ENCODE measurements around the gene ZDHHC13. TPM values are rescaled to one million over a fixed set of nuclear protein-coding genes. Genes with fewer than 3 reads are reported as not detected.

Gene ZDHHC13
- total RNA-seq, 1 experiment from 2014 or later = 8.3 TPM

DNA sequence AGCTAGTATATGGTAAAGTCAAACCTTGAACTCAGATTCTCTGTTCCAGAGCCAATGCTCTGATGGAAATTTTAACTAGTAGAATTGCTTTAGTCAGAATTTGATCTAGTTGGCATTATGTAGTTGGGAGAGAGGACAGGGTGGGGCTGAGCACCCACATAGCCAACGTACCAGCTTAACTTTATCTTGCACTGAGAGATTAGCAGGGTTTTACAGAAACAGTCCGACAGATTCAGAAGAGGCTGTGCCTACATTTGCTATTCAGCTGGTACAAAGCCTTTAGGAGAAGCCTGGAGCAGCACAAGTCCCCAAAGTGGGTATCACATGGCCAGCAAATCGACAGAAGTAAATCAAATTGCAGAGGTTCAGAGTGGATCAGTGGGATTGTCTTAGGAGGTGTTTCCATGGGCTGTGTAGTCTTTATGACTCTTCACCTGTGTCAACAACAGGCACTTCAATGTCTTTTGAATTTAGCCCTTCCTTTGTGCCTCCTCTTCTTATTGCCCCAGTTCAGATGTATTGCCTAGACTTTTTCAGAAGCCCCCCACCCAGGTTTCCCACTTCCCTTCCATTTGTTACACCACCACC, 92.1 kb downstream of the ZDHHC13 start:
- no peak for DNase-seq (ENCODE audit: unreplicated experiment)
- TF ChIP-seq, protein P1, sequence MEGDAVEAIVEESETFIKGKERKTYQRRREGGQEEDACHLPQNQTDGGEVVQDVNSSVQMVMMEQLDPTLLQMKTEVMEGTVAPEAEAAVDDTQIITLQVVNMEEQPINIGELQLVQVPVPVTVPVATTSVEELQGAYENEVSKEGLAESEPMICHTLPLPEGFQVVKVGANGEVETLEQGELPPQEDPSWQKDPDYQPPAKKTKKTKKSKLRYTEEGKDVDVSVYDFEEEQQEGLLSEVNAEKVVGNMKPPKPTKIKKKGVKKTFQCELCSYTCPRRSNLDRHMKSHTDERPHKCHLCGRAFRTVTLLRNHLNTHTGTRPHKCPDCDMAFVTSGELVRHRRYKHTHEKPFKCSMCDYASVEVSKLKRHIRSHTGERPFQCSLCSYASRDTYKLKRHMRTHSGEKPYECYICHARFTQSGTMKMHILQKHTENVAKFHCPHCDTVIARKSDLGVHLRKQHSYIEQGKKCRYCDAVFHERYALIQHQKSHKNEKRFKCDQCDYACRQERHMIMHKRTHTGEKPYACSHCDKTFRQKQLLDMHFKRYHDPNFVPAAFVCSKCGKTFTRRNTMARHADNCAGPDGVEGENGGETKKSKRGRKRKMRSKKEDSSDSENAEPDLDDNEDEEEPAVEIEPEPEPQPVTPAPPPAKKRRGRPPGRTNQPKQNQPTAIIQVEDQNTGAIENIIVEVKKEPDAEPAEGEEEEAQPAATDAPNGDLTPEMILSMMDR (IDR thresholded peaks at IDR 0.05; ENCODE audit: unreplicated experiment) = no peak
- Mint-ChIP-seq H3K36me3 (ENCODE audit: insufficient read depth, unreplicated experiment) (no peaks in the 10 kb centered on the region), H3K9me3 (ENCODE audit: unreplicated experiment) (no peaks in the 10 kb centered on the region), H3K4me3 (ENCODE audit: unreplicated experiment) (no peak overlapping the region), H3K27me3 (ENCODE audit: insufficient read depth, unreplicated experiment) (peaks cover 81% of the 10 kb centered on the region), H3K4me1 (ENCODE audit: insufficient read depth, unreplicated experiment) (peaks cover 7% of the 10 kb centered on the region), H3K27ac (ENCODE audit: low read depth, unreplicated experiment) (no peak overlapping the region)
- ChIA-PET CTCF (no interaction called here), POLR2A (interaction anchor here (0.9 kb wide), 1 partner anchor 31 kb away, joined by 3 read pairs; no protein-coding TSS in a partner anchor)
- intact Hi-C loops (cut with micrococcal nuclease) = no loop called here
- no TSS peak for BruUV-seq (replicated peaks)

DNA sequence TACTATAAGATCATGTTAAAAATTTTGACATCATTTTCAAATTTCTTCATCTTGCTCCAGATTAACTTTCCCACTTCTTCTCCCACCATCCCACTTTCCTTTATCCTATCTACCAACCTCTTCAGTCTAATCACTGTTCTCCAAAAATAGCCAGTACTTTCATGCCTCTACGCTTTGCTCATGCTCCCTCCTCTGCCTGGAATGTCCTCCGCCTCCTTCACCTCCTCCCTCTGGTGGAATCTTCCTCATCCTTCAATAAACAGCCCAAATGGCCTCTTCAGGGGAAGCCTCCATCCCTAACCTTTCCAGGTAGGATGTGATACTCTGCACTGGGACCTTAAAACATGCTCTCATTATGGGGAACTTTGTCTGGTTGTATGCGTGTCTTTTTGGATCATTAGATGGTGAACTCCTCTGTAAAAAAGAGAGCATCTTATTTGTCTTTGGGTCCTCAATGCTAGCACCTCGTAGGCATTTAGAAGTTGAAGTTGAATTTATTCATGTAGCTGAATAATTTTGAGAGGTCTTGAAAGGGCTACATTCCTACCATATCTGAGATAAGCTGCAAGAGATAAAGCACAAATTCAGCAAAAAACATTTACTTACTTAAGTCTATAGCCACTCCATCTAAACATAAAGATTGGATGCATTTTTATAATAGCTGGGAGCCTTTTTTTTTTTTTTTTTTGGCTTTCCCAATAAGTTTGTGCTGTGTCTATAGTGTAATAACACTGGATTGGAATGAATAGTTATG, 92.8 kb downstream of the ZDHHC13 start:
- CTCF ChIA-PET = interaction anchor here (0.6 kb wide), 2 partner anchors 138 to 728 kb away, joined by 3 to 5 read pairs; no protein-coding TSS in a partner anchor
- peaks cover 89% of the 10 kb centered on the region for H3K27me3 Mint-ChIP-seq (ENCODE audit: insufficient read depth, unreplicated experiment)

DNA sequence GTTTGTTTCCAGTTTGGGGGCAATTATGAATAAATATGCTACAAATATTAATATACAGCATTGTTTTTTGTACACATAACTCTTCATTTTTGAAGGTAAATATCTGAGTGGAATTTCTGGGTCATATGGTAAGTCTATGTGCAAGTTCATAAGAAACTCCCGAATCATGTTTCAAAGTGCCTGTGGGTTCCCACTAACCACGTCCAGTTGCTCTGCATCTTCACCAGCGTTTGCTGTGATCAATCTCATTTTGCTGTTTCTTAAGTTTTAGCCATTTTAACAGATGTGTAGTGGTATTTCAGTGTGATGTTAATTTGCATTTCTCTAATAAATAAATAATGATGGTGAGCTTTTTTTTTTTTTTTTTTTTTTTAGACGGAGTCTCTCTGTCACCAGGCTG, 99.1 kb downstream of the ZDHHC13 start:
- TF ChIP-seq, protein P1 (IDR thresholded peaks at IDR 0.05; ENCODE audit: unreplicated experiment) = no peak
- Mint-ChIP-seq H3K4me1 (ENCODE audit: insufficient read depth, unreplicated experiment) (peaks cover 14% of the 10 kb centered on the region), H3K27ac (ENCODE audit: low read depth, unreplicated experiment) (no peak overlapping the region), H3K4me3 (ENCODE audit: unreplicated experiment) (no peak overlapping the region), H3K36me3 (ENCODE audit: insufficient read depth, unreplicated experiment) (no peaks in the 10 kb centered on the region), H3K27me3 (ENCODE audit: insufficient read depth, unreplicated experiment) (peaks cover 36% of the 10 kb centered on the region), H3K9me3 (ENCODE audit: unreplicated experiment) (no peaks in the 10 kb centered on the region)
- no TSS peak for BruUV-seq (replicated peaks)
- CTCF ChIA-PET = interaction anchor here (1.0 to 2.1 kb wide), 2 partner anchors 36 to 138 kb away, joined by 3 to 8 read pairs; no protein-coding TSS in a partner anchor
- POLR2A ChIA-PET = no interaction called here
- DNase-seq (ENCODE audit: unreplicated experiment) = no peak
- intact Hi-C loops (cut with micrococcal nuclease) = loop anchor here (2.0 kb wide), 1 partner anchor 25 kb away; the partner anchor contains the start of gene E2F8

More for the DNA sequence above, 92.8 kb downstream of the ZDHHC13 start:
- no peak overlapping the region for H3K4me3 Mint-ChIP-seq (ENCODE audit: unreplicated experiment)
- no peaks in the 10 kb centered on the region for H3K9me3 Mint-ChIP-seq (ENCODE audit: unreplicated experiment)
- intact Hi-C loops (cut with micrococcal nuclease) = no loop called here
- peaks cover 7% of the 10 kb centered on the region for H3K4me1 Mint-ChIP-seq (ENCODE audit: insufficient read depth, unreplicated experiment)
- POLR2A ChIA-PET = interaction anchor here (0.6 to 0.9 kb wide), 2 partner anchors 31 to 391 kb away, joined by 3 read pairs; no protein-coding TSS in a partner anchor
- no peaks in the 10 kb centered on the region for H3K36me3 Mint-ChIP-seq (ENCODE audit: insufficient read depth, unreplicated experiment)
- TF ChIP-seq, protein P1 (IDR thresholded peaks at IDR 0.05; ENCODE audit: unreplicated experiment) = no peak
- H3K27ac Mint-ChIP-seq (ENCODE audit: low read depth, unreplicated experiment) = no peak overlapping the region
- no peak for DNase-seq (ENCODE audit: unreplicated experiment)
- BruUV-seq (replicated peaks) = no TSS peak

DNA sequence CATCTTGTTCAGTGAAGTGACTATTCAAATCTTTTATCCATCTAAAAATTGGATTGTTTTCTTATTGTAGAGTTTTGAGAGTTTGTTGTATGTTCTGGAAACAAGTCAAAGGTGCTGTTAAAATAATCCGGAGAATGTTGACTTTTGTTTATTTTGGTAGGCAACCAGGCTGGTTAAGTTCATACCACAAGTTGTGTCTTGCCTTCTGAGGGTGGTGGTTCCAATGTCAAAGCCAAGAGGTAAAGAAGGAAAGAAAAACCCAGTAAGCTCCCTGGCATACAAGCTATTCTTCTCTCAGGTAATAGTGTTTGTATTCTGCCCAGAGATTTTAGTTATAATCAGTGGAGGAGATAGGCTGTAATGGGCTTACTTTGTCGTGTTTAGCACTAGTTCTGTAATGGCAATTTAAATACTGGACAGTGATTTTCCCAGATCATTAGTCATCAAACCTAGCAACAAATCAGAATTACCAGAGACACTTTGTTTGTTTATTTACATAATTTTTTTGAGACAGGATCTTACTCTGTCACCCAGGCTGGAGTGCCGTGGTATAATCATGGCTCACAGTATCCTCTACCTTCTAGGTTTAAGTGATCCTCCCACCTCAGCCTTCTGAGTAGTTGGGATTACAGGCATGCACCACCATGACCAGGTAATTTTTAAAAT, 99.9 kb downstream of the ZDHHC13 start:
- Mint-ChIP-seq H3K4me3 (ENCODE audit: unreplicated experiment) (no peak overlapping the region), H3K27me3 (ENCODE audit: insufficient read depth, unreplicated experiment) (peaks cover 31% of the 10 kb centered on the region), H3K4me1 (ENCODE audit: insufficient read depth, unreplicated experiment) (peaks cover 14% of the 10 kb centered on the region), H3K9me3 (ENCODE audit: unreplicated experiment) (no peaks in the 10 kb centered on the region), H3K36me3 (ENCODE audit: insufficient read depth, unreplicated experiment) (no peaks in the 10 kb centered on the region), H3K27ac (ENCODE audit: low read depth, unreplicated experiment) (peak overlapping the region; percentile 42)
- intact Hi-C loops (cut with micrococcal nuclease) = loop anchor here (2.0 kb wide), 1 partner anchor 24 kb away; the partner anchor contains the start of gene E2F8
- CTCF ChIA-PET = interaction anchor here (0.9 to 2.1 kb wide), 3 partner anchors 139 to 527 kb away, joined by 3 to 8 read pairs (median 4); no protein-coding TSS in a partner anchor
- no TSS peak for BruUV-seq (replicated peaks)
- DNase-seq (ENCODE audit: unreplicated experiment) = peak; percentile 73
- TF ChIP-seq, protein P1 (IDR thresholded peaks at IDR 0.05; ENCODE audit: unreplicated experiment) = no peak
- POLR2A ChIA-PET = interaction anchor here (1.9 kb wide), 1 partner anchor 10 kb away, joined by 4 read pairs; no protein-coding TSS in a partner anchor

Data from MCF 10A (cell line).